ENCODE data around the gene EFHD1. TPM values are rescaled to one million over a fixed set of nuclear protein-coding genes. Genes with fewer than 3 reads are reported as not detected.
A peak's percentile ranks its signal among the peaks of the same experiment; 100 is the strongest.
"Not testable (repeated sequence)": the region's sequence is repeated elsewhere in the genome, so short reads cannot be mapped to it uniquely, and the experiment has no call there.

The EFHD1 gene
- total and polyA plus RNA-seq, 9 donors, result 7.0 to 39.6 (median 26.7) TPM

DNA sequence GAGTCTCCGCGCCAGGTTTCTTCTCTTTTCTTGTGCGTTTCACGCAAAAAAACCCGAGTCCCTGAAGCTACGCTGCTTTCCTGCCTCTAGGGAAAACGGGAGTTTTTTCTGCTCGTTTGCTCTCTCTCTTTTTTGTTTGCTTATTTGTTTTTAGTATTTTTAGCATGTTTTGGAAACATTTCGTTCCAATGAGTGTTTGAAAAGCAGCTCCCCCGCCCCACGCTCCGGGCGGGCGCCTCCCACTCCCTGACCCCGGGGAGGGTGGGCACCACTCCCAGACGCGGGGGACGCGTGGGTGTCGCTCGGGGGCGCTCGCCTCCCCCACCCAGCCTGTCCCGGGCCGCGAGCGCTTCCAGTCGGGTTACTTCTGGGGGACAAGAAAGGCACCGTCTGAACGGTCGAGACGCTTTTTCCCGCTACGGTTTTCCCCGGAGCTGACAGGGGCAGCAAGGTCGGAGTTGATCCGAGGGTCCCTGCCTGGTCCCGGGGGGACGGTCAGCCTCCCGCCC lies 446 bp upstream of the EFHD1 start:
- peak; percentile 59 for DNase-seq
- no peaks in the 10 kb centered on the region for H3K36me3 ChIP-seq (ENCODE audit: control insufficient read depth, insufficient read depth, low read length)
- H3K27ac ChIP-seq (ENCODE audit: low read length), result peak overlapping the region; percentile 67
- peaks cover 25% of the 10 kb centered on the region for H3K4me1 ChIP-seq (ENCODE audit: control insufficient read depth, insufficient read depth, low read length)
- under 1% methylated on average over 31 of the region's 40 CpGs for WGBS (ENCODE audit: insufficient coverage)
- peaks cover 53% of the 10 kb centered on the region for H3K27me3 ChIP-seq (ENCODE audit: control insufficient read depth, insufficient read depth, low read length)
- peak overlapping the region; percentile 67 for H3K4me3 ChIP-seq (ENCODE audit: low read length)
- H3K9me3 ChIP-seq (replicated peaks; ENCODE audit: control insufficient read depth, low read depth, low read length), result no peaks in the 10 kb centered on the region

DNA sequence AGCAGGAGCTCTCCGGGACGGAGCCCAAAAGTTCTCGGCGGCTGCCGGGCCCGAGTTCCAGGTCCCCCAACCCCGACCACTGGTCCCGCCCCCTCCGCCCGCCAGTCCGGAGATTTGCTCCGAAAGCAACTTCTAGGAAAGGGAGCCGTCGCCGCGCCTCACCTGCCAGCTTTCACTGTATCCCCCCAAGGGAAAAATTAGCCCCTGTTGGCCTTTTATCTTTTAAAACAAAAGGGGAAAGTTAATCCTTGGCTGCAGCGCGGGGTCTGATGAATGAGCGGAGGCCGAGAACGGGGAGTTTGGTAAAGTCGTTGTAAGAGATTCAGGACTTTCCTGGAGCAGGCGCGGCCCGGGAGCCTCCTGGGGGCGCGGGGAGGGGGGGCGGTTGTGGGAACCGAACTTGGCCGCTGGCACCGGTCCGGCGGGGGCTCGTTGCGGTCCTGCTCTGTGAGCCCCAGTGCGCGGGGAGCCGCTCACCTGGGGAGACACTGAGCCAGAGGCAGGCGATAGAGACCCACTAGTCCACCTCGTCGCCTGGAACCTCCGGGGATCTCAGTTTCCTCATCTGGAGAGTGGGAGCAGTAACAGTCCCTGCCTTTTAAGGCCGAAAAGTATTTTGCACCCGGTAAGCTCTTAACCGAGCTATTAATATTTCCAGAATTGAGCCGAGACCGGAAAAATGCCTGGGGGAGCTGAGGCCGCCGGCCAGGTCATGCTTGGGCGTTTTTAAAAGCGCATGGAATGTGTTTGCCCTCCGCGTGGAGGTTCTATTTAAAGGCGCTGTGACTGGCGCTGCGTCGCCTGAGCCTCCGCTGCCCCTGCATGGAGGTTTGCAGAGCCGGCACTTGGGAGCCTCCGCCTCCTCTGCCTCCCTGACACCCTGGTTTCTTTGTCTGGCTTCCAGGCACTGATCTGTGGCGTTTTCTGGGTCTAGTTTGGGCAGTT lies 1.1 kb downstream of the EFHD1 start:
- no peak overlapping the region for H3K27ac ChIP-seq (ENCODE audit: low read length)
- H3K4me1 ChIP-seq (ENCODE audit: control insufficient read depth, insufficient read depth, low read length), result peaks cover 26% of the 10 kb centered on the region
- peak; percentile 45 for DNase-seq
- peak overlapping the region; percentile 67 for H3K4me3 ChIP-seq (ENCODE audit: low read length)
- H3K36me3 ChIP-seq (ENCODE audit: control insufficient read depth, insufficient read depth, low read length), result no peaks in the 10 kb centered on the region
- peaks cover 53% of the 10 kb centered on the region for H3K27me3 ChIP-seq (ENCODE audit: control insufficient read depth, insufficient read depth, low read length)
- H3K9me3 ChIP-seq (replicated peaks; ENCODE audit: control insufficient read depth, low read depth, low read length), result no peaks in the 10 kb centered on the region
- 11% methylated on average over 46 of the region's 61 CpGs for WGBS (ENCODE audit: insufficient coverage)

DNA sequence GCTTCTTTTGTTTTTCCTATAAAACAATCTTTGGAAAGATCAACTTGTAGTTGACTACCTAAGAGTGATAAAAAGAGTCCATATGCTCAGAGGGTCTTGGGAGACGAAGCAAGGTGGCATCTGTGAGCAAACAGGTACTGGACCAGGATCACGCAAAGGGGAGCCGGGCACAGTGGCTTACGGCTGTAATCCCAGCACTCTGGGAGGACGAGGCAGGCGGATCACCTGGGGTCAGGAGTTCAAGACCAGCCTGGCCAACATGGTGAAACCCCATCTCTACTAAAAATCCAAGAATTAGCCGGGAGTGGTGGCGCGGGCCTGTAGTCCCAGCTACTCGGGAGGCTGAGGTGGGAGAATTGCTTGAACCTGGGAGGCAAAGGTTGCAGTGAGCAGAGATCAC lies 2.0 kb downstream of the EFHD1 start:
- peaks cover 26% of the 10 kb centered on the region for H3K4me1 ChIP-seq (ENCODE audit: control insufficient read depth, insufficient read depth, low read length)
- not testable (repeated sequence) for H3K4me3 ChIP-seq (ENCODE audit: low read length); DNase-seq; H3K36me3 ChIP-seq (ENCODE audit: control insufficient read depth, insufficient read depth, low read length); H3K9me3 ChIP-seq (replicated peaks; ENCODE audit: control insufficient read depth, low read depth, low read length); H3K27ac ChIP-seq (ENCODE audit: low read length)
- H3K27me3 ChIP-seq (ENCODE audit: control insufficient read depth, insufficient read depth, low read length), result peaks cover 51% of the 10 kb centered on the region
- WGBS (ENCODE audit: insufficient coverage), result 98% methylated on average over 9 of the region's 10 CpGs

DNA sequence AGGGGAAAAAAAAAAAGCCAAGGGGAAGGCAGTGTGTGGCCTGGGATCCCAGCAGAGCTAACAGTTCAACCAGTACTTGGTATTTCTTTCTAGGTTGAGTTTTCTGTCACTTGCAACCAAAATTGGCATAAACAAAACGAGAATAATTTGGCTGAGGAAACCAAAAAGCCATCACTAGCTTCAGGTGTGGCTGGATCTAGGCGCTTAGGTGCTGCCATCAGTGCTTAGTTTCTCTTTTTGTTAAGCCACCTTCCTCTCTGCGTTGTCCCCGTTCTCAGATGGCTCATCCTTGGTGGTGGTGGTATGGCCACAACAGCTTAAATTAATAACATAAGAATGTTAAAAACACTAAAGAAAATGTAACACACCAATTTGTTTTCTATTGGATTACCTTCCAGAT lies 2.4 kb downstream of the EFHD1 start:
- H3K27ac ChIP-seq (ENCODE audit: low read length), result no peak overlapping the region
- H3K4me3 ChIP-seq (ENCODE audit: low read length), result no peak overlapping the region
- H3K4me1 ChIP-seq (ENCODE audit: control insufficient read depth, insufficient read depth, low read length), result peaks cover 26% of the 10 kb centered on the region
- H3K27me3 ChIP-seq (ENCODE audit: control insufficient read depth, insufficient read depth, low read length), result peaks cover 50% of the 10 kb centered on the region
- DNase-seq, result no peak
- H3K36me3 ChIP-seq (ENCODE audit: control insufficient read depth, insufficient read depth, low read length), result no peaks in the 10 kb centered on the region
- no peaks in the 10 kb centered on the region for H3K9me3 ChIP-seq (replicated peaks; ENCODE audit: control insufficient read depth, low read depth, low read length)
- WGBS (ENCODE audit: insufficient coverage), result 100% methylated on average over 1 of the region's 4 CpGs

DNA sequence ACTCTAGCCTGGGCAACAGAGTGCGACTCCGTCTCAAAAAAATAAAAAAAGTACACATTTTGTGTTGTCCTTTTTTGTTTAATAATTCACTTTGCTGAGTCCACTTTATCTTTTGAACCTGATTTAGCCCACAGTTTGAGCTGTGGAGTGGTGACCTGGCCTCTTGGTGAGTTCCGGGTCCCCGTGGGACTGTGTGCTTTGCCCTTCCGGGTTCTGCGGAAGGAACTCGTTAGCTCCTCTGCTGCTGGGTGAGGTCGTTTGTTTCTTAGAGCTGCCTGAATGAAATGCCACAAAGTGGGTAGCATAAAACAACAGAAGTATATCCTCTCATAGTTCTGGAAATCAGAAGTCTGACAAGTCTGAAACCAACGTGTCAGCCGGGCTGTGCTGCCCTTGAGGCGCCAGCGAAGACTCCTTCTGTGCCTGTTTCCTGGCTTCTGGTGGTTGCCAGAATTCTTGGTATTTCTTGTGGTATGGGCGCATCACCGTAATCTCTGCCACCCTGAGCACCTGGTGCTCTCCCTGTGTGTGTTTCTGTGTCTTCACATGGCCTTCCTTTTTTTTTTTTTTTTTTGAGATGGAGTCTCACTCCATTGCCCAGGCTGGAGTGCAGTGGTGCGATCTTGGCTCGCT lies 3.5 kb downstream of the EFHD1 start:
- H3K9me3 ChIP-seq (replicated peaks; ENCODE audit: control insufficient read depth, low read depth, low read length), result no peaks in the 10 kb centered on the region
- H3K27ac ChIP-seq (ENCODE audit: low read length), result no peak overlapping the region
- H3K27me3 ChIP-seq (ENCODE audit: control insufficient read depth, insufficient read depth, low read length), result peaks cover 45% of the 10 kb centered on the region
- peaks cover 26% of the 10 kb centered on the region for H3K4me1 ChIP-seq (ENCODE audit: control insufficient read depth, insufficient read depth, low read length)
- H3K4me3 ChIP-seq (ENCODE audit: low read length), result no peak overlapping the region
- H3K36me3 ChIP-seq (ENCODE audit: control insufficient read depth, insufficient read depth, low read length), result no peaks in the 10 kb centered on the region
- 100% methylated on average over 2 of the region's 16 CpGs for WGBS (ENCODE audit: insufficient coverage)
- DNase-seq, result no peak

DNA sequence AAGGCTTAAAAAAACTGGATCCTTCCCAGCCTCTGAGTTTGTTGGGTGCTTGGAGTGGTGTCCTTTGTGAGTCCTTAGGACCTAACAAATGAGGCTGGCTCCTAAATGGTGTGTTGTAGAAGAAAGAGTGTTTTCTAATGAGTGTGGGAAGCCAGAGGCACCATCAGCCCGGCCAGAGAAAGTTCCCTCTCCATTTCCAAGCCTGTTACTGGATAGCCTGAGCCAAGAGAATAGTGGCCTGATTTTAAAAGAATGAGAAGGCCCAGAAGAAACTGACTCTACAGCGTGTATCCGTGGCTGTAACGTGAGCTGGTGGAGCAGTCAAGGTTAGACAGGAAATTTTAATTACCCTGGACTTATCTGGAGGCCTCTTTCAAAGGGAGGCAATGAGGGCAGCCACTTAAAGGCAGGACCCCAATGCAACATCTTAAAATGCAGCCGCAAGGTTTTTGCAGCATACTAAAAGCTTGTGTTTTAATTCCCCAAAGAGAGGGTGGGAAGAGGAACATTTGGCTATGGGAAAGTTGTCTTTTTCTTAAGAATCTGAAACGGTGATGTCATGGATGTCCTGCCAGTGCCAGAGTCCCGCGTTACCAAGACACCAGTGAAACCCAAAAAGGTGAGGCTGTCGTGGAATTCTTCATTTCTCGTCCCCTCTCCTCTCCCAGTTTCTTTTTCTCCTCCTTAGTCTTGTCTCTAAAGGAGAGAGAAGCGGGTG lies 4.6 kb downstream of the EFHD1 start:
- peak overlapping the region; percentile 62 for H3K27ac ChIP-seq (ENCODE audit: low read length)
- H3K4me1 ChIP-seq (ENCODE audit: control insufficient read depth, insufficient read depth, low read length), result peaks cover 20% of the 10 kb centered on the region
- no peaks in the 10 kb centered on the region for H3K9me3 ChIP-seq (replicated peaks; ENCODE audit: control insufficient read depth, low read depth, low read length)
- peaks cover 33% of the 10 kb centered on the region for H3K27me3 ChIP-seq (ENCODE audit: control insufficient read depth, insufficient read depth, low read length)
- H3K36me3 ChIP-seq (ENCODE audit: control insufficient read depth, insufficient read depth, low read length), result no peaks in the 10 kb centered on the region
- H3K4me3 ChIP-seq (ENCODE audit: low read length), result no peak overlapping the region
- 25% methylated on average over 5 of the region's 11 CpGs for WGBS (ENCODE audit: insufficient coverage)
- peak; percentile 83 for DNase-seq

DNA sequence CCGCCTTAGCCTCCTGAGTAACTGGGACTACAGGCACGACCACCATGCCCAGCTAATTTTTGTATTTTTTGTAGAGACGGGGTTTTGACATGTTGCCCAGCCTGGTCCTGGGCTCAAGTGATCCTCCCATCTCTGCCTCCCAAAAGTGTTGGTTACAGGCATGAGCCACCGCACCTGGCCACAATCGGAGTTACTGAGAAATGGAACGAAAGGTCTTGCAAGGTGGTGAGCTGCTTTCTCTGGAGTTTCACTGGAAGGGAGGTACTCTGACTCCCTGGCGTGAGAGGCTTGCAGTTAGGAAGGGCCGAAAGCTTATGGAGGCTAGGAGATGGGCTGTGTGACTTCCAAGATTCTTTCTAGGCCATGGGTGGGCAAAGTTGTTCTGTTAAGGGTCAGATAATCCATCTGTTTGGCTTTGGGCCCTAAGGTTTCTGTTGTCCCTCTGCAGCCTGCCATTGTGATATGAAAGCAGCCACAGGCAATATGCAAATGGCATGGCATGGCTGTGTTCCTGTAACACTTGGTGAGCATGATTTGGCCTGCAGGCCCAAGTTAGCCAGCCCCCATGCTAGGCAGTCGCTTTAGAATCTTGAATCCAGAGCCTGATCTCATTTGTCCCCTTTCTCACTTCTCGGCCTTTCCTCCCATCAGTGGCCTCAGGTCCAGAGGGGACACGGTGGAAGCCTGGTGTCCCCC lies 7.9 kb downstream of the EFHD1 start:
- Histone ChIP-seq H3K9me3 (replicated peaks; ENCODE audit: control insufficient read depth, low read depth, low read length) (no peaks in the 10 kb centered on the region), H3K4me1 (ENCODE audit: control insufficient read depth, insufficient read depth, low read length) (peaks cover 8% of the 10 kb centered on the region), H3K27ac (ENCODE audit: low read length) (no peak overlapping the region), H3K27me3 (ENCODE audit: control insufficient read depth, insufficient read depth, low read length) (peaks cover 4% of the 10 kb centered on the region), H3K36me3 (ENCODE audit: control insufficient read depth, insufficient read depth, low read length) (no peaks in the 10 kb centered on the region), H3K4me3 (ENCODE audit: low read length) (no peak overlapping the region)
- WGBS (ENCODE audit: insufficient coverage), result 93% methylated on average over 7 of the region's 11 CpGs
- DNase-seq, result no peak

DNA sequence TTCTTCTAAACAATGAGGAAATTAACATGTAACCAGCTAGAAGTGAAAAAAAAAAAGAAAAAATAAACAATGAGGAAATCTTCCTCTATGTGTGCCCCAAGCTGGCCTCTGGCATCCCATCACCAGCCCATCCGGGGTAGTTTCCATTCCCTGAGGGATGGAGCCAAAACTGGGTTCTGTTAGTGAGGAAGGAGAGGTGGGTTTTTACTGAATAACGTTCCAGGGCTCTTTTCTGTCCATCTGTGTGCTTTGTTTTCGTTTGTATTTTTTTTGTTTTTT lies 9.7 kb downstream of the EFHD1 start:
- Histone ChIP-seq H3K36me3 (ENCODE audit: control insufficient read depth, insufficient read depth, low read length) (no peaks in the 10 kb centered on the region), H3K27ac (ENCODE audit: low read length) (no peak overlapping the region), H3K27me3 (ENCODE audit: control insufficient read depth, insufficient read depth, low read length) (no peaks in the 10 kb centered on the region), H3K4me1 (ENCODE audit: control insufficient read depth, insufficient read depth, low read length) (peaks cover 8% of the 10 kb centered on the region), H3K4me3 (ENCODE audit: low read length) (no peak overlapping the region), H3K9me3 (replicated peaks; ENCODE audit: control insufficient read depth, low read depth, low read length) (no peaks in the 10 kb centered on the region)
- WGBS (ENCODE audit: insufficient coverage), result 48% methylated on average over 2 of the region's 3 CpGs
- DNase-seq, result no peak

DNA sequence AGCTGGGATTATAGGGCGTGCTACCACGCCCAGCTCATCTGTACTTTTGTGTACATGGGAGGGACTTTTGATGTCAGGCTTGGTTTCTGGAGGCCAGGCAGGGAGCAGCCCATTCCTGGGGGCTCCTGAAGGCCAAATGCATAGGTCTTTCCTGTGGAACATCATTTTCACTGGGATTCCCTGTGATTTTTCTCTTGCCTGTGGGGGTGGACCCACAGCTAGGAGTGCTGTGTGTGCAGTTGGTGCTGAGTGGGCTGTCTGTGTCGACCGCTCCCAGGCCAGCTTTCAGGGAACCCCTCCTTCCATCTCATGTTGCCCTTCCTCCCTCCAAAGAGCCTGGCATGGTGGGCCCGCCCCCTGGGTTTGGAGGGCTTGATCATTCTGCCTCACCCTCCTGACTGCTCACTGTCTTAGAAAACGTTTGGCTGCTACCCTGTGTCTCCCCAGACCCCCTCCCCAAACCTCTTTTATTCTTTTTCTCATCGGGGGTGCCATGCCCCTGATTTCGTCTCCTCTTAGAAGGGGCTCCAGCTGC lies 10.5 kb downstream of the EFHD1 start:
- 80% methylated on average over 4 of the region's 8 CpGs for WGBS (ENCODE audit: insufficient coverage)
- H3K4me3 ChIP-seq (ENCODE audit: low read length), result no peak overlapping the region
- no peaks in the 10 kb centered on the region for H3K36me3 ChIP-seq (ENCODE audit: control insufficient read depth, insufficient read depth, low read length)
- no peak overlapping the region for H3K27ac ChIP-seq (ENCODE audit: low read length)
- H3K4me1 ChIP-seq (ENCODE audit: control insufficient read depth, insufficient read depth, low read length), result peaks cover 9% of the 10 kb centered on the region
- H3K27me3 ChIP-seq (ENCODE audit: control insufficient read depth, insufficient read depth, low read length), result no peaks in the 10 kb centered on the region
- no peak for DNase-seq
- no peaks in the 10 kb centered on the region for H3K9me3 ChIP-seq (replicated peaks; ENCODE audit: control insufficient read depth, low read depth, low read length)
